GM19025 (cell line): Measurements from ENCODE around the gene NSMCE1.

Source experiments
- ATAC-seq: cut with Tn5 transposase; IDR thresholded peaks from one replicate; pipeline ENCODE4 v1.9.1; 2021; ENCODE audit warnings: mild to moderate bottlenecking, low read depth, moderate library complexity; ENCODE audit not compliant: unreplicated experiment

NSMCE1 gene

GRCh38 chr16:27232901-27233625 is 35.5 kb downstream of the NSMCE1 start:
- no peak for ATAC-seq

GRCh38 chr16:27232061-27232900 is 36.3 kb downstream of the NSMCE1 start:
- no peak for ATAC-seq

GRCh38 chr16:27231692-27232060 is 36.9 kb downstream of the NSMCE1 start:
- no peak for ATAC-seq

GRCh38 chr16:27230562-27231001 is 38.0 kb downstream of the NSMCE1 start:
- no peak for ATAC-seq

GRCh38 chr16:27229891-27230470 is 38.6 kb downstream of the NSMCE1 start:
- no peak for ATAC-seq

- ATAC-seq = no peak
Observed at GRCh38 chr16:27228621-27229501, 39.7 kb downstream of the NSMCE1 start.

- no peak for ATAC-seq
Observed at GRCh38 chr16:27228045-27228444, 40.5 kb downstream of the NSMCE1 start.

- no peak for ATAC-seq
Observed at GRCh38 chr16:27226976-27227705, 41.4 kb downstream of the NSMCE1 start.

- no peak for ATAC-seq
Observed at GRCh38 chr16:27226476-27226875, 42.1 kb downstream of the NSMCE1 start.

- no peak for ATAC-seq
Observed at GRCh38 chr16:27225536-27226360, 42.8 kb downstream of the NSMCE1 start.

GRCh38 chr16:27224741-27225300 is 43.8 kb downstream of the NSMCE1 start:
- no peak for ATAC-seq

- ATAC-seq = no peak
Observed at GRCh38 chr16:27224271-27224737, 44.3 kb downstream of the NSMCE1 start.

GRCh38 chr16:27223701-27224100 is 44.9 kb downstream of the NSMCE1 start:
- no peak for ATAC-seq

- no peak for ATAC-seq
Observed at GRCh38 chr16:27223226-27223610, 45.4 kb downstream of the NSMCE1 start.

GRCh38 chr16:27222249-27223225 is 46.0 kb downstream of the NSMCE1 start:
- no peak for ATAC-seq

GRCh38 chr16:27221576-27222248 is 46.9 kb downstream of the NSMCE1 start:
- ATAC-seq = no peak

- no peak for ATAC-seq
Observed at GRCh38 chr16:27220991-27221390, 47.6 kb downstream of the NSMCE1 start.
